GM06990 (cell line): ENCODE results near the gene RET.

Experiments
- DNase-seq: peaks from one replicate; pipeline ENCODE4 v3.0.0-alpha.2; 2011; ENCODE audit not compliant: insufficient read length; ENCODE audit errors: extremely low read depth
- H3K27me3 ChIP-seq: replicated peaks from 2 replicates; pipeline ENCODE4 v1.6.0; 2011; ENCODE audit warnings: low read length; ENCODE audit not compliant: control insufficient read depth, insufficient read depth
- H3K36me3 ChIP-seq: 2 replicates; pipeline ENCODE4 v1.5.1; 2011; ENCODE audit warnings: low read length; ENCODE audit not compliant: control insufficient read depth, insufficient read depth
- H3K4me3 ChIP-seq: replicated peaks from 2 replicates; pipeline ENCODE4 v1.5.1; 2011; ENCODE audit warnings: low read depth, mild to moderate bottlenecking, control low read depth, low read length
- TF ChIP-seq, protein P1 (sequence below): IDR thresholded peaks from 2 replicates; pipeline ENCODE4 v1.5.1; 2011; ENCODE audit warnings: low read length, control low read depth, mild to moderate bottlenecking, inconsistent platforms; ENCODE audit not compliant: insufficient read depth, poor library complexity, severe bottlenecking

The RET gene

DNA sequence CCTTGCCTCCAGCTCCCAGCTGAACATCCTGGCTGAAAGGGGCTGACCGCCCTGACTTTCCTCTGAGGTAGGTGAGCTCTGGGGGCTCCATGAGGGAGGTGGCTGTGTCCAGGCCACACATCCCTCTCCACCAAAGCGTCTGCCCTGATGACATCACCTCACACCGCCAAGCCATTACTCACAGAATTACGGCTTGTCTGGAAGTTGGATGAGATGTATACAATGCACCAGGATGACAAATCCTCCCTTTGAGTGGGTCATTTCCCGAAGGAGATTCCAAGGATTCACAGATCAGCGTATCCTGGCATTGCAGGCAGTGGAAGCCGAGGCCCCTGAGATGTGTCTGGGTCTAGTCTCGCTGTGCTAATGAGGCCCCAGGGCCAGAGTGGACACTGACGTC lies 15.1 kb upstream of the RET start:
- DNase-seq: no peak

GRCh38 chr10:43062402-43063160 lies 14.3 kb upstream of the RET start:
- TF ChIP-seq, protein P1, sequence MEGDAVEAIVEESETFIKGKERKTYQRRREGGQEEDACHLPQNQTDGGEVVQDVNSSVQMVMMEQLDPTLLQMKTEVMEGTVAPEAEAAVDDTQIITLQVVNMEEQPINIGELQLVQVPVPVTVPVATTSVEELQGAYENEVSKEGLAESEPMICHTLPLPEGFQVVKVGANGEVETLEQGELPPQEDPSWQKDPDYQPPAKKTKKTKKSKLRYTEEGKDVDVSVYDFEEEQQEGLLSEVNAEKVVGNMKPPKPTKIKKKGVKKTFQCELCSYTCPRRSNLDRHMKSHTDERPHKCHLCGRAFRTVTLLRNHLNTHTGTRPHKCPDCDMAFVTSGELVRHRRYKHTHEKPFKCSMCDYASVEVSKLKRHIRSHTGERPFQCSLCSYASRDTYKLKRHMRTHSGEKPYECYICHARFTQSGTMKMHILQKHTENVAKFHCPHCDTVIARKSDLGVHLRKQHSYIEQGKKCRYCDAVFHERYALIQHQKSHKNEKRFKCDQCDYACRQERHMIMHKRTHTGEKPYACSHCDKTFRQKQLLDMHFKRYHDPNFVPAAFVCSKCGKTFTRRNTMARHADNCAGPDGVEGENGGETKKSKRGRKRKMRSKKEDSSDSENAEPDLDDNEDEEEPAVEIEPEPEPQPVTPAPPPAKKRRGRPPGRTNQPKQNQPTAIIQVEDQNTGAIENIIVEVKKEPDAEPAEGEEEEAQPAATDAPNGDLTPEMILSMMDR: no peak
- Histone ChIP-seq H3K27me3 (no peaks in the 10 kb centered on the region; the same call in 1 of the 2 replicates), H3K4me3 (no peak overlapping the region), H3K36me3 (no peaks in the 10 kb centered on the region)
- DNase-seq: no peak

More for the DNA sequence above, 15.1 kb upstream of the RET start:
- no peaks in the 10 kb centered on the region; the same call in 1 of the 2 replicates for H3K27me3 ChIP-seq
- H3K36me3 ChIP-seq: no peaks in the 10 kb centered on the region
- no peak overlapping the region for H3K4me3 ChIP-seq
- TF ChIP-seq, protein P1: no peak

DNA sequence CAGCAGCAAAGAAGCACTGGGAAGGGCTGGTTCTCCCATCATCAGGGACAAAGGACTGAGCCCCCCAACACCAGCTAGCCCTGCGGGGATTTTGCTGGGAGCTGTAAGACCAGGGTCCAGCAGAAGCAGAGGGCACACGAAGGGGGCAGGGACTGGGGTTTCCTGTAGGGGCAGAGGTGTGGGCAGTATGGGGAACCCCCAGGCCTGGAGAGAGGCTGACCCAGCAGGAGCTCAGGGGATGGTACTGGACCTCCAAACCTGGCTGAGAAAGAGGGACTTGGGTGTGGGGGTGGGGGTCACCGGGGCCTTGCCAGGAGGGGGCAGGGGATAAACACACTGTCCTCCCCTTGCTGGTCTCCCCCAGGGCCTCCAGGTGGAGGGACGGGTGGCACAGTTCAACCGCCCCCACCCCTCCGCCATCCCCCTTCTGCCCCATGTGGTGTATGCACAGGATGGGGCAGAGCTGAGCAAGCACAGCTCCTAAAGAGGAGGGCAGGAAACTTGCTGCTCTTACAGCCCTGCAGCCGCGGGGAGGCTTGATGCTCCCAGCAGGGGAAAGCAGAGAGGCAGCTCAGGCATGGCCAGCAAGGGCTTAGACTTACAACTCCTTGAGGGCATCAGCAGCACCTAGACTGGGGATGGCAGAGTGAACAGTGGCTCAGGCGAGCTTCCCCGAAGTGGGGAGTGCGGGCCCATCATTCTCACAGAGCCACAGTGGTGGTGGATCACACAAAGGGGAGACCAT lies 12.4 kb upstream of the RET start:
- Histone ChIP-seq H3K27me3 (no peaks in the 10 kb centered on the region; the same call in 1 of the 2 replicates), H3K36me3 (no peaks in the 10 kb centered on the region), H3K4me3 (no peak overlapping the region)
- no peak for DNase-seq
- TF ChIP-seq, protein P1: no peak

GRCh38 chr10:43065234-43065633 lies 11.6 kb upstream of the RET start:
- TF ChIP-seq, protein P1: no peak
- DNase-seq: no peak
- H3K36me3 ChIP-seq: no peaks in the 10 kb centered on the region
- H3K4me3 ChIP-seq: no peak overlapping the region
- H3K27me3 ChIP-seq: no peaks in the 10 kb centered on the region; the same call in 1 of the 2 replicates

- Histone ChIP-seq H3K27me3 (no peaks in the 10 kb centered on the region; the same call in 1 of the 2 replicates), H3K4me3 (no peak overlapping the region), H3K36me3 (no peaks in the 10 kb centered on the region)
- no peak for DNase-seq
- TF ChIP-seq, protein P1: no peak
Measured at GRCh38 chr10:43065761-43066160, 11.1 kb upstream of the RET start.
